OCI-LY3 (cell line): Measurements from ENCODE around the gene ZKSCAN3.
A peak's percentile ranks its signal among the peaks of the same experiment; 100 is the strongest.
"Not testable (repeated sequence)": the region's sequence is repeated elsewhere in the genome, so short reads cannot be mapped to it uniquely, and the experiment has no call there.

Experiments used
- H2AFZ ChIP-seq: fragments of 200-600, 300-600 bp; shearing (Covaris generic); 2 replicates; pipeline ENCODE4 v1.6.0; 2014; ENCODE audit warnings: antibody characterized with exemption, low read depth, low read length
- H3K27ac ChIP-seq: fragments of 200-600, 300-600 bp; sonication (generic); 2 replicates; pipeline ENCODE4 v1.5.1; 2014; ENCODE audit warnings: mild to moderate bottlenecking, low read length, moderate library complexity, mixed read lengths
- H3K27me3 ChIP-seq: fragments of 200-600, 300-600 bp; sonication (generic); 2 replicates; pipeline ENCODE4 v1.6.1; 2014; ENCODE audit warnings: low read depth, low read length, mixed read lengths
- H3K36me3 ChIP-seq: fragments of 200-600, 300-600 bp; sonication (generic); replicated peaks from 2 replicates; pipeline ENCODE3; 2014; ENCODE audit warnings: low read depth, low read length, mixed read lengths
- H3K4me1 ChIP-seq: fragments of 300-600, 200-600 bp; sonication (generic); 2 replicates; pipeline ENCODE4 v1.6.1; 2014; ENCODE audit warnings: low read length, mixed read lengths
- H3K4me2 ChIP-seq: fragments of 200-600, 300-600 bp; sonication (generic); 2 replicates; pipeline ENCODE4 v1.6.1; 2014; ENCODE audit warnings: low read length, mixed read lengths
- H3K4me3 ChIP-seq: fragments of 300-600, 200-600 bp; sonication (generic); 2 replicates; pipeline ENCODE4 v1.5.1; 2014; ENCODE audit warnings: antibody characterized with exemption, mild to moderate bottlenecking, low read length, moderate library complexity
- H3K79me2 ChIP-seq: fragments of 300-600, 200-600 bp; shearing (Covaris generic); 2 replicates; pipeline ENCODE4 v1.6.1; 2014; ENCODE audit warnings: mild to moderate bottlenecking, low read length, mixed read lengths
- H3K9ac ChIP-seq: fragments of 300-600, 200-600 bp; shearing (Covaris generic); 2 replicates; pipeline ENCODE4 v1.6.0; 2014; ENCODE audit warnings: mild to moderate bottlenecking, low read length, moderate library complexity
- H3K9me3 ChIP-seq: fragments of 200-600, 300-600 bp; shearing (Covaris generic); 2 replicates; pipeline ENCODE4 v1.6.1; 2014; ENCODE audit warnings: low read length, mixed read lengths; ENCODE audit not compliant: insufficient read depth
- H4K20me1 ChIP-seq: fragments of 200-600, 300-600 bp; sonication (generic); 2 replicates; pipeline ENCODE4 v1.6.1; 2016; ENCODE audit warnings: low read length, mixed read lengths; ENCODE audit not compliant: insufficient read depth
- CTCF ChIP-seq: fragments of 200-600, 300-600 bp; sonication (generic); IDR thresholded peaks from 2 replicates; pipeline ENCODE4 v1.5.1; 2014; ENCODE audit warnings: antibody characterized with exemption, low read length, low read depth
- EZH2phosphoT487 ChIP-seq: fragments of 200-600 bp; shearing (Covaris generic); IDR thresholded peaks from 2 replicates; pipeline ENCODE4 v1.6.1; 2018; ENCODE audit warnings: antibody characterized with exemption, mixed run types, low read depth

ZKSCAN3 gene

DNA sequence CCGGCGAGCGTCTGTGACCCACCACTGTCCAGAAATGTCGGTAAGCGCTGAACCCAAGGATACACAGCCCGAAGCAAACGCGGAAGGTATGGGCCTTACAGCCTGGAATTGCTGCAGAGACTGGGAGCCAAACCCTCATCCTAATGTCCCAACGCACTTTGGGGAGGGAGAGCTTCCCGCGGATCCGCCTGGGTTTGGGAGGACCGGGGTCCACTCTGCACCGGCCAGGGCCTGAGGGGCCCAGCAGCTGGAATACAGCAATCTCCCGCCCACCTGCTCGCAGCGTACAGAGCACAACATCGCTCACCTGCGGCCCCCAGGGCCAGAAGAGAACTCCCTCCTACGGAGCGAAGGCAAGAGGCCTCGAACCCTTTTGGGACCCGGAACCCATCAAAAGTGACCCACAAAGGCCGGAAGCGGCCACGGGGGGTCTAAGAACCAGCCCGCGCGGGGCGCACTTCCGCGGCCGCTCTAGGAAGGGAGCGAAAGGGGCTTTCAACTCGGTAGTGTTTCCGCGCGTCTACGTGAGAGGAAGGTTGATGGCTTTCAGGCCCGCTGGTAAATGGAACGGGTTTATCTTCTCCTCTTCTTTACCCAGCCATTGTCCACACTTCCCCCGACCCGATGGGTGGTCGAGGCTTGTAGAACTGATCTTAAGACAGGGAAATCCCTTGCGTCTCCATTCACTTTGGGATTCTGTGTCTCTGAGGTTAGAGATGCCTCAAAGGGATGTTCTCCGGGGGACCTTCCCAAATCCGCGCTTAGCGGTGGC, 49.8 kb downstream of the ZKSCAN3 start, which contains the start of gene ZSCAN12:
TSS of gene ZSCAN12 (minus strand) at position 398 of the 772 bp plus-strand sequence. CDS start 1,342 bp downstream, outside the sequence.
- Histone ChIP-seq H2AFZ (peak within 1 kb of the TSS; percentile 91), H3K27ac (peak within 1 kb of the TSS; percentile 82), H4K20me1 (peaks cover 10% of the 10 kb centered on the region), H3K79me2 (peaks cover 49% of the 10 kb centered on the region), H3K9ac (peak within 1 kb of the TSS; percentile 99), H3K4me2 (peak within 1 kb of the TSS; percentile 73), H3K9me3 (no peaks in the 10 kb centered on the region), H3K36me3 (peaks cover 19% of the 10 kb centered on the region), H3K27me3 (no peaks in the 10 kb centered on the region), H3K4me3 (peak within 1 kb of the TSS; percentile 98), H3K4me1 (peaks cover 22% of the 10 kb centered on the region)
- TF ChIP-seq CTCF (peak; percentile 45), EZH2phosphoT487 (no peak)

- H3K4me1 ChIP-seq, result peaks cover 22% of the 10 kb centered on the region
- peak overlapping the region; percentile 89 for H2AFZ ChIP-seq
- H3K79me2 ChIP-seq, result peaks cover 44% of the 10 kb centered on the region
- H4K20me1 ChIP-seq, result peaks cover 10% of the 10 kb centered on the region
- TF ChIP-seq EZH2phosphoT487, result no peak
- TF ChIP-seq CTCF, result no peak
- peak overlapping the region; percentile 98 for H3K4me3 ChIP-seq
- H3K9me3 ChIP-seq, result no peaks in the 10 kb centered on the region
- H3K27me3 ChIP-seq, result no peaks in the 10 kb centered on the region
- H3K36me3 ChIP-seq, result peaks cover 17% of the 10 kb centered on the region
- H3K4me2 ChIP-seq, result peak overlapping the region; percentile 73
- H3K9ac ChIP-seq, result peak overlapping the region; percentile 99
- peak overlapping the region; percentile 82 for H3K27ac ChIP-seq
Observed at GRCh38 chr6:28400122-28400451, 50.3 kb downstream of the ZKSCAN3 start.

DNA sequence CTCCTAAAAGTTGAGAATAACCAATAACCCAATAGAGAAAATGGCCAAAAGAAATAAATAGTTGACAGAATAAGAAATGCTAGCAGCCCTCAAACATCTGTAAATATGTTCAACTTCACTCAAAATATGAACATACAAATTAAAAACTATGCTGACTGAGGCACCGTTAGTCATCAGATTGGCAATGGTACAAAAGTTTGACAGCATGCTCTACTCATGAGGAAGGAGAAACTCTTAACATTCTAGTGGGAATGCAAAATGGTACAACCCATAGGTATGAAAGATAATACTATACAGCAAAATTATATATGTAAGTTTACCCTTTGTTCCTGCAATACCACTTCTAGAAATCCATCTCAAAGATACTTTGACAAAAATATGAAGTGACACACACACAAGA, 51.4 kb downstream of the ZKSCAN3 start:
- no peak overlapping the region for H2AFZ ChIP-seq
- no peak overlapping the region for H3K27ac ChIP-seq
- no peak overlapping the region for H3K4me2 ChIP-seq
- no peaks in the 10 kb centered on the region for H3K9me3 ChIP-seq
- no peak for TF ChIP-seq CTCF
- TF ChIP-seq EZH2phosphoT487, result no peak
- peaks cover 22% of the 10 kb centered on the region for H3K4me1 ChIP-seq
- no peak overlapping the region for H3K9ac ChIP-seq
- peaks cover 33% of the 10 kb centered on the region for H3K79me2 ChIP-seq
- no peaks in the 10 kb centered on the region for H3K27me3 ChIP-seq
- no peak overlapping the region for H3K4me3 ChIP-seq
- H3K36me3 ChIP-seq, result peaks cover 17% of the 10 kb centered on the region
- peaks cover 3% of the 10 kb centered on the region; the same call in 1 of the 2 replicates for H4K20me1 ChIP-seq

DNA sequence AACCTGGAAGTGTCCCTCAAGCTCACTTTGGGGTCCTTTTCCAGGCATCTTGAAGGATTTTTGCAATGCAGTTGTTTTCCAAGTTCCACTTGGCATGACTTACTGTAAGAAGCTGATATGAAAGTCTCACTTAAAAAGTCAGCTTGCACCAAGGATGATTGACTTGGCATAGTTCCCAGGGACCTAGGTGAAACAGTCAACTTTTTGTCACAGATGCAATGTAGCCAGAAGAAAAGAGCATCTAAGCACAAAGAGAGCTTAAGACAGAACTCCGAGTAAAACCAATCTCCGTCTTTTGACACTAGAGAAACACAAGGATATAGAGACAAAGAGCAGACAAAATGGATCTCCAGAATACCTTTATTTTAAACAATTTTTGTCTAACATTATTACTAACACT, 52.5 kb downstream of the ZKSCAN3 start:
- H4K20me1 ChIP-seq, result no peaks in the 10 kb centered on the region
- H3K36me3 ChIP-seq, result peaks cover 12% of the 10 kb centered on the region
- H3K9ac ChIP-seq, result no peak overlapping the region
- H3K27me3 ChIP-seq, result no peaks in the 10 kb centered on the region
- H3K4me1 ChIP-seq, result peaks cover 21% of the 10 kb centered on the region
- H3K9me3 ChIP-seq, result no peaks in the 10 kb centered on the region
- TF ChIP-seq CTCF, result no peak
- TF ChIP-seq EZH2phosphoT487, result no peak
- no peak overlapping the region for H3K27ac ChIP-seq
- H3K79me2 ChIP-seq, result peaks cover 23% of the 10 kb centered on the region
- H2AFZ ChIP-seq, result no peak overlapping the region
- no peak overlapping the region for H3K4me2 ChIP-seq
- no peak overlapping the region for H3K4me3 ChIP-seq

DNA sequence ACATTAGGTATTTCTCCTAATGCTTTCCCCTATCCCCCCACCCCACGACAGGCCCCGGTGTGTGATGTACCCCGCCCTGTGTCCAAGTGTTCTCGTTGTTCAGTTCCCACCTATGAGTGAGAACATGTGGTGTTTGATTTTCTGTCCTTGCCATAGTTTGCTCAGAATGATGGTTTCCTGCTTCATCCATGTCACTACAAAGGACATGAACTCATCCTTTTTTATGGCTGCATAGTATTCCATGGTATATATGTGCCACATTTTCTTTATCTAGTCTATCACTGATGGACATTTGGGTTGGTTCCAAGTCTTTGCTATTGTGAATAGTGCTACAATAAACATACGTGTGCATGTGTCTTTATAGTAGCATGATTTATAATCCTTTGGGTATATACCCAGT, 54.2 kb downstream of the ZKSCAN3 start:
- H3K4me1 ChIP-seq, result peaks cover 14% of the 10 kb centered on the region
- H2AFZ ChIP-seq, H3K27ac ChIP-seq, H3K4me2 ChIP-seq, H3K9me3 ChIP-seq, H3K4me3 ChIP-seq, H3K9ac ChIP-seq, H4K20me1 ChIP-seq, H3K79me2 ChIP-seq, H3K27me3 ChIP-seq, H3K36me3 ChIP-seq: not testable (repeated sequence)
